Upper lobe of left lung (tissue), 4 donors: ENCODE measurements around the gene AKAP6.
"Not testable (repeated sequence)": the region's sequence is repeated elsewhere in the genome, so short reads cannot be mapped to it uniquely, and the experiment has no call there.

Experiments
- EP300 ChIP-seq, 4 donors: sonication (generic); formaldehyde crosslinking; IDR thresholded peaks; one replicate each; pipeline ENCODE4 v1.5.1; 2017; ENCODE audit warnings: antibody characterized with exemption in 4 of 4, control low read depth in 2 of 4
- POLR2A ChIP-seq, 4 donors: fragments of 450-650 bp; IDR thresholded peaks; one replicate each; pipeline ENCODE4 v1.5.1; 2016 to 2017; ENCODE audit warnings: antibody characterized with exemption in 4 of 4, mild to moderate bottlenecking in 2 of 4
- POLR2AphosphoS5 ChIP-seq, 2 donors: sonication (generic); formaldehyde crosslinking; IDR thresholded peaks; one replicate each; pipeline ENCODE4 v1.5.1; 2017; ENCODE audit warnings: antibody characterized with exemption in 2 of 2
- TF ChIP-seq, protein P1 (sequence below), 6 experiments: fragments of 450-650 bp in 4 of 6; fragments of 200-600 bp in 2 of 6; sonication (generic) in 2 of 6; IDR thresholded peaks; one replicate each; pipeline ENCODE4 v1.5.1; 2016 to 2019; ENCODE audit warnings: antibody characterized with exemption in 6 of 6

DNA sequence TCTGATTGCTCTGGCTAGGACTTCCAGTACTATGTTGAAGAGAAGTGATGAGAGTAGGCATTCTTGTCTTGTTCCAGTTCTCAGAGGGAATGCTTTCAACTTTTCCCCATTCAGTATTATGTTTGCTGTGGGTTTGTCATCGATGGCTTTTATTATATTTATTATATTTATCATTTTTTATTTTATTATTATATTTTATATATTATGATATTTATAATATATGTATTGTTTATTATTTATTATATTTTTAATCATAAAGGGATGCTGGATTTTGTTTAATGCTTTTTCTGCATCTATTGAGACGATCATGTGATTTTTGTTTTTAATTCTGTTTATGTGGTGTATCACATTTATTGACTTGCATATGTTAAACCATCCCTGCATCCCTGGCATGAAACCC, 58.2 kb downstream of the AKAP6 start:
- TF ChIP-seq, protein P1, sequence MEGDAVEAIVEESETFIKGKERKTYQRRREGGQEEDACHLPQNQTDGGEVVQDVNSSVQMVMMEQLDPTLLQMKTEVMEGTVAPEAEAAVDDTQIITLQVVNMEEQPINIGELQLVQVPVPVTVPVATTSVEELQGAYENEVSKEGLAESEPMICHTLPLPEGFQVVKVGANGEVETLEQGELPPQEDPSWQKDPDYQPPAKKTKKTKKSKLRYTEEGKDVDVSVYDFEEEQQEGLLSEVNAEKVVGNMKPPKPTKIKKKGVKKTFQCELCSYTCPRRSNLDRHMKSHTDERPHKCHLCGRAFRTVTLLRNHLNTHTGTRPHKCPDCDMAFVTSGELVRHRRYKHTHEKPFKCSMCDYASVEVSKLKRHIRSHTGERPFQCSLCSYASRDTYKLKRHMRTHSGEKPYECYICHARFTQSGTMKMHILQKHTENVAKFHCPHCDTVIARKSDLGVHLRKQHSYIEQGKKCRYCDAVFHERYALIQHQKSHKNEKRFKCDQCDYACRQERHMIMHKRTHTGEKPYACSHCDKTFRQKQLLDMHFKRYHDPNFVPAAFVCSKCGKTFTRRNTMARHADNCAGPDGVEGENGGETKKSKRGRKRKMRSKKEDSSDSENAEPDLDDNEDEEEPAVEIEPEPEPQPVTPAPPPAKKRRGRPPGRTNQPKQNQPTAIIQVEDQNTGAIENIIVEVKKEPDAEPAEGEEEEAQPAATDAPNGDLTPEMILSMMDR (IDR thresholded peaks at IDR 0.05) = not testable (repeated sequence)
- TF ChIP-seq POLR2A, EP300, POLR2AphosphoS5 (IDR thresholded peaks at IDR 0.05): not testable (repeated sequence)
